GM15510 (cell line): ENCODE data around the gene STAG1.

Experiments used
- POLR2A ChIP-seq: IDR thresholded peaks from 3 replicates; pipeline ENCODE4 v1.6.1; 2011; ENCODE audit warnings: borderline replicate concordance; ENCODE audit not compliant: insufficient read length; ENCODE audit errors: extremely low read depth

STAG1 gene

GRCh38 chr3:136664771-136665170 is 87.4 kb downstream of the STAG1 start:
- no peak for TF ChIP-seq POLR2A

- TF ChIP-seq POLR2A = no peak
Measured at GRCh38 chr3:136661282-136661681, 90.9 kb downstream of the STAG1 start.

GRCh38 chr3:136658946-136659682 is 93.1 kb downstream of the STAG1 start:
- TF ChIP-seq POLR2A = no peak

- no peak for TF ChIP-seq POLR2A
Measured at GRCh38 chr3:136657526-136657925, 94.7 kb downstream of the STAG1 start.

GRCh38 chr3:136653628-136654027 is 98.5 kb downstream of the STAG1 start:
- no peak for TF ChIP-seq POLR2A

- TF ChIP-seq POLR2A = no peak
Measured at GRCh38 chr3:136651581-136651980, 100.6 kb downstream of the STAG1 start.

GRCh38 chr3:136650461-136650860 is 101.7 kb downstream of the STAG1 start:
- no peak for TF ChIP-seq POLR2A

- TF ChIP-seq POLR2A = no peak
Measured at GRCh38 chr3:136645915-136646314, 106.3 kb downstream of the STAG1 start.

GRCh38 chr3:136644212-136644611 is 108.0 kb downstream of the STAG1 start:
- no peak for TF ChIP-seq POLR2A

GRCh38 chr3:136642711-136643110 is 109.5 kb downstream of the STAG1 start:
- no peak for TF ChIP-seq POLR2A

GRCh38 chr3:136639069-136639468 is 113.1 kb downstream of the STAG1 start:
- no peak for TF ChIP-seq POLR2A

GRCh38 chr3:136637176-136637575 is 115.0 kb downstream of the STAG1 start:
- TF ChIP-seq POLR2A = no peak

GRCh38 chr3:136634821-136635220 is 117.4 kb downstream of the STAG1 start:
- no peak for TF ChIP-seq POLR2A

GRCh38 chr3:136632625-136633081 is 119.5 kb downstream of the STAG1 start:
- TF ChIP-seq POLR2A = no peak

- TF ChIP-seq POLR2A = no peak
Measured at GRCh38 chr3:136631424-136631823, 120.8 kb downstream of the STAG1 start.

GRCh38 chr3:136630915-136631314 is 121.3 kb downstream of the STAG1 start:
- TF ChIP-seq POLR2A = no peak
